Measurements from ENCODE around the gene TARP.

The TARP gene

GRCh38 chr7:38273286-38273995 lies at the start of gene TARP:
TSS of gene TARP (minus strand) at chr7:38273636.
- DNase-seq = no peak

GRCh38 chr7:38323156-38323555 lies 49.7 kb upstream of the TARP start:
- DNase-seq = no peak

DNA sequence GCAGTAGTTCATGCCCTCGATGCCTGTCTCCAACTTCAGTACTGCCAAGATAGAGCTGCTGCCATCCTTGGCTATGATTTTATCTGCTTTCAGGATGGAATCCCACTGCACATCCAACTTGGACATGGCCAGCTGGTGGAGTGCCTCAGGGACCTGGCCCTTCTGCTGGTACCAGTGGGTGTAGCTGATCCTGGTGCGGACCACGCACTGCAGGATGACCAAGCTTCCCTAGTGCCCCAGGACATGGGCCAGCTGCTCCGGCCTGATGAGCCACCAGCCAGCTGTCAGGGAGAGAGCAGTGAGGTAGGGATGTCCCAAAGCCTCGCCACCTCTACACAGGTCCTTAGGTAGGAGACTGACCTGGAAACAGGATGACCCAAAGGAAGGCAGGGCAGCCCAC lies 49.0 kb upstream of the TARP start:
- DNase-seq = no peak

GRCh38 chr7:38321967-38322366 lies 48.5 kb upstream of the TARP start:
- DNase-seq = no peak

- no peak for DNase-seq
Observed at GRCh38 chr7:38321515-38321944, 48.1 kb upstream of the TARP start.

DNA sequence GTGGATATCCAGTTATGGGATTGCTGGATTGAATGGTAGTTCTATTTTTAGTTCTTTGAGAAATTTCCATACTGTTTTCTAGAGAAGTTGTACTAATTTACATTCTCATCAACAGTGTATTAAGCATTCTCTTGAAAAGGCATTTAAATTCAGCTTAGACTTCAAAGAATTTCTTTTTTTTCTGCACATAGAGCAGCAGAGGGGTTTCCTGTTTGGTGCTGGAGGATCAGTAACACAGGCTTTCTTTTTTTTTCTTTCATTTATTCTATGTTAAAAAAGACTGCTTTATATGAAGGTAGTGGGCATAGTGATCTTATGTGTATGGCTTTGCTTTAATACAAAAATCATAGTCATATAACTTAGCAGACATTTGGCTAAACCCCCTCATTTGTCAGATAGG lies 47.6 kb upstream of the TARP start:
- no peak for DNase-seq

DNA sequence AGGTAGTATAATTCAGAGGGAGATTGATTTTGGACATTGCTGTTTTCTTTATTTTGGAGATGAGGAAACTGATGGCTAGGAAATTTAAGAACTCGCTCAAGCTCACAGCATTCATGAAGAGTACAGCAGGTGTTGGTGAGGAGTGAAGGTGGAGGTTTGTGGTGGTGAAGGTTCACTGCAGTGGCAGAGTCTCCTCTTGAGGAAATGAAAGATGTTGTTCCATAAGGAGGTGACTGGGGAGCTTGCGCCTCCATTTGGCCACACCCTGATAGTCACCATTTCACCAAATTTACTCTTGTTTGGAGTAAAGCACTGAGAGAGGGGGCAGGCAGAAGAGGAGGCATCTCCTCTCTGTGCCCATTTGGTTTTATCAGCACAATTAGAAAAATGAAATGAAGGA lies 46.4 kb upstream of the TARP start:
- no peak for DNase-seq

DNA sequence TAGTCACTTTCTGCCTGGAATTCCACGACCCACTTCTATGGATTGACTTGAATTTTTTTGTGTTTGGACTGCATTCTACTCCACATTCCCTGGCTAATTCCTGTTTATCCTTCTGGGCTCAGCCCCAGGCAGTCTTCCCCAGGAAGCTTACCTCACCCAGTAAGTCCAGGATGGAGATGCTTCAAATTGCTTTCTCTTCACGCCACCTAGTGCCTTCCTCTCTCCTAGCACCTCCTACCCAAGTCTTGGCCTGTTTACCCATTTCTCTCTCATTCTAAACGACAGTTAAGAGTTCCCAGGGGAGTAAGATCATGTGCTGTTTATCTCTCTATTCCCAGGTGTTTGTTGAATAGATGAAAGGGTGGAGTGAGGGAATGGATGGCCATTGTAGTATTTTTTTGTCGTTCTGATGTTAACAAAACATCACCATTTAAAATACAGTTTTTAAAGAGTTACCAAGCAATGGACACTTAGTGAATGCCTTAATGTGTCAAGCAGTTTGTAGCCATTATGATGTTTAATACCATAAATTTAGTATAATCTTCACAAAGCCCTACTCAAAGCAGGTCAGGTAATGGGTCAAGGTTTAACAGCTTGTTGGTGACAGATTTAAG lies 45.5 kb upstream of the TARP start:
- DNase-seq = no peak

DNA sequence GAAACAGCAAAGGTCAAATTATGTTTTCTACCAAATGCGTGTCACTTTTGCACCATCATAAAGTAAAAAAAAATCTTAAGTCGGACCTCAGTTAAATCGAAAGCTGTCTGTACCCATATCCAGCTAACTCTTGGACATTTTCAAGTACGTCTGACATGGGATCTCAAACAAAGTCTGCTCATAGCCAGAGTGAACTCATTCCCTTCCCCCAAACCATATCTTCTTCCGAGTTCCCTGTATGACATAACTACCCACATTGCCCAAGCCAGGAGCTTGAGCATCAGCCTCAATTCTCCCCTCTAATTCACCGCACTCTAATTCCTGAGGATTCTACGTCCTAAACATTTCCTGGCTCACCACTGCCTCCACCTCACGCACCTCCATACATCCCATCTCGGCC lies 44.8 kb upstream of the TARP start:
- no peak for DNase-seq

- DNase-seq = no peak
Observed at GRCh38 chr7:38317515-38317914, 44.1 kb upstream of the TARP start.

- DNase-seq = no peak
Observed at GRCh38 chr7:38316733-38317360, 43.4 kb upstream of the TARP start.

DNA sequence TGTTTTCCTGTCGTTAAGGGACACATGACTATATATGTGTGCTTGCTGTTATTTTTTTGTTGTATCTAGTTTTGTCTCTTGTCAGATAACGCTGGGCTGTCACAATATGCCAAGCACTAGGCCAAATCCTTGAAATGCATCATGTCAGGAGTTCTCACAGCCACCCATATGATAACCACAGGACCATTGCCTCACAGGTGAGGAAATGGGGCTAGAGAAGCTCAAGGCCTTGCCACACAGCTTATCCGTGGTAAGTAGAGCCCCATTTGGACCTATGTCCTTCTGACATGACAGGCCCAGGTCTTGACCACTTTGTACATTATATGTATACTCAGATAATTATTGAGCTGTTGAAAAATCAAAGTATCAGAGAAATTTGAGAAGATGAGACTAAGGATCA lies 42.0 kb upstream of the TARP start:
- DNase-seq = no peak

GRCh38 chr7:38312821-38313220 lies 39.4 kb upstream of the TARP start:
- DNase-seq = no peak

DNA sequence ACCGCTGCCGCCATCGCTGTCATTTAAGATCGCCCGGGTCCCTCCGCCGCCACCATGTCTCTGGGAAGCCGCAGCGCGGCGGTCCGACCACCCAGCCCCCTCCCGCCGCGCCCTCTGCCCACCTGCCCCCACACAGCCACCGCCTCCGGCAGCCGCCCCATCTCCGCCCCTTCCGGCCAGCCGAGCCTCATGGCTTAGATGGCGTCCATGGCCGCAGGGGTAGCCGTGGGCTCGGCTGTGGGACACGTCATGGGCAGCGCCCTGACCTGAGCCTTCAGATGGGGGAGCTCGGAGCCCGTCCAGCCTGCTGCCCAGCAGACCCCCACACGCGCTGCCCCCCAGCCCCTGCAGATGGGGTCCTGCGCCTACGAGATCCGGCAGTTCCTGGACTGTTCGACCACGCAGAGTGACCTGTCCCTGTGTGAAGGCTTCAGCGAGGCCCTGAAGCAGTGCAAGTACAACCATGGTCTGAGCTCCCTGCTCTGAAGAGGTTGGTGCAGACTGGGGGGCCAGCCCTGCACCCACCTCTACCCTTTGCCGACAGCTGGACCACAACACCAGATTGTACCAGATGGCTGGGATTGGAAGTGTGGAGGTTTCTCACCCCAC lies 38.0 kb upstream of the TARP start:
- no peak for DNase-seq

DNA sequence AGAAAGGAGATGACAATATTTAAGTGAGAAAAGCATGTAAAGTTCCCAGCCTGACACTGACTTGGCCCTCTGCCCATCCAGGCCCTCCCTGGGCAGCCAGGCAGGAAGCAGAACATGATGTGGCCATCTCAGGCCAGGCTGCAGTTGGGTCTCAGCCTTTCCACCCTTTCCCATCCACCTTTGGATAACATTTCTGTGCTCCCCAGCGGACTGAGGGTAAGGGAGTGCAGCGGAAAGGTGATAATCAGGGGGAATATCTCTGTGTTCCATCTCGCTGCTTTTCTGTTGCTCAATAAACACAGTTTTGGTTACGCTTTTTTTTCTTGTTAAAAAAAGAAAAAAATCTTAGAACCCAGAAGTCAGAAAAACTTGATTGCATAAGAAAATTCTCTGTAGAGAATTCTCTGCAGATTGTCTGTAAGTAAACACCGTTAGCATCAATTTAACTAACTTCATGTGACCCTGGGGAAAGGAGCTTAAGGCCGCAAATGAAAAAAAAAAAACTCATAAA lies 37.2 kb upstream of the TARP start:
- no peak for DNase-seq

DNA sequence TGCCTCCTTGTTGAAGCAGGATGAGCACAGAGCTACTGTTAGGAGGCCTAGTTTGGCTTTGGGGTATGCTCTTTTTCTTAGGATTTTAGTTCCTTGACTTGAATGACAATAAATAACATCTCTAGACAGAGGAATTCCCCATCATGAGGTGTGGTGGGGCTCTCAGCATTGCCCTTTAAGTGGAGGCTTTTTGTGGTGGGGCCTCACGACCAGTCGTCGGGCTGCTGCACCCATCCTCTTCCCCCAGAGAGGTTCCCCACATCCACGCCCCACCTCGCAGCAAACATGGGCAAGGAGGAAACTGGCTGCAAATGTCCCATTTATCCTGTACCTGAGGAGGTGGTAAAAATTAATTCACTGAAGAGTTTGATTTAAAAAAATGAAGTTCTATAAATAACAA lies 36.1 kb upstream of the TARP start:
- no peak for DNase-seq

DNA sequence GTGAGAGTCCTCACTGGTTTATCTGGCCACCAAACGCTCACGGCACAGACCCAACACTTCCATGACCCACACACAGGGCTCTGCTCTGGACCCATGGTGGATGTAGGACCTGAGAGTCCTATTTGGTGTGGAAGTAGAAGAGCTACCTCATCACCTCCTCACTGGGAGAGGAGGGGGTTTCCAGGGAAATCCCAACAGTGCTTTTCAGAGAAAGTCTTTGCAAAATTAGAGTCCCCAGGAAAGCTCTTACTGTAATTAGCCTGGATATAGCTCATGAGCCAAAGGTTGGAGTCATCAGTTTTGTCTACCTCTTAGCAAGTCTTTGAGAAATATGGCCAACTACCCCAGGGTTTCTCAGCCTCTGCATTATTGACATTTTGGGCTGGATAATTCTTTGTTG lies 34.7 kb upstream of the TARP start:
- no peak for DNase-seq

GRCh38 chr7:38307640-38308039 lies 34.2 kb upstream of the TARP start:
- DNase-seq = no peak

DNA sequence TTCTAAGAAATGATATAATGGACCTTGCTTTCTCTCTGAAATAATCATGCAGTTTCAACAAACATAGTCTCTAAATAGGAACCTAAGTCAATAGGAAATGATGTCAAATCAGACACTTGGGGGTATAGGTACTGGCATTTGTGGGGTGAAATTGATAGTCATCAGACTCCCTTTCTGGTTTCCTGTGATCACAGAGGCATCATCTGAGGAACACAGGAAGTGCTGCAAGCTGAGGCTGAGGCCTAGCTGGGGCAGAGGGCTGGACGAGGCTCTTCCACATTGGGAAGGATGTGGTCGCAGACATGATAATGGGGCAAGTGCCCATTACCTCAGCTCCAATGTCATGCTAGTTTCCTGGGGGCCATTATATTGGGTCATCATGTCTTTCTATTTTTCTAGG lies 33.5 kb upstream of the TARP start:
- no peak for DNase-seq

DNA sequence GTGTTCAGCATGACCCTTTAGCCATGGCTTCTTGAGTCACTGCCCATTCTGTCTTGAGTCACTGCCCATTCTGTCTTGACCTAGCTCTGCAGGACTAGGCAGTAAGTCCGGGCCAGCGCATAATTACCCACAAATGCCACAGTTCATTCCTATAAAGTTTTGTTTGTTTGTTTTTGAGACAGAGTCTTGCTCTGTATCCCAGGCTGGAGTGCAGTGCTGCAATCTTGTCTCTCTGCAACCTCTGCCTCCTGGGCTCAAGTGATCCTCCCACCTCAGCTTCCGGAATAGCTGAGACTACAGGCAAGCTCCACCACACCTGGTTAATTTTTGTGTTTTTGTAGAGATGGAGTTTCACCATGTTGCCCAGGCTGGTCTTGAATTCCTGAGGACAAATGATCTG lies 32.7 kb upstream of the TARP start:
- no peak for DNase-seq

GRCh38 chr7:38303866-38304265 lies 30.4 kb upstream of the TARP start:
- DNase-seq = no peak

DNA sequence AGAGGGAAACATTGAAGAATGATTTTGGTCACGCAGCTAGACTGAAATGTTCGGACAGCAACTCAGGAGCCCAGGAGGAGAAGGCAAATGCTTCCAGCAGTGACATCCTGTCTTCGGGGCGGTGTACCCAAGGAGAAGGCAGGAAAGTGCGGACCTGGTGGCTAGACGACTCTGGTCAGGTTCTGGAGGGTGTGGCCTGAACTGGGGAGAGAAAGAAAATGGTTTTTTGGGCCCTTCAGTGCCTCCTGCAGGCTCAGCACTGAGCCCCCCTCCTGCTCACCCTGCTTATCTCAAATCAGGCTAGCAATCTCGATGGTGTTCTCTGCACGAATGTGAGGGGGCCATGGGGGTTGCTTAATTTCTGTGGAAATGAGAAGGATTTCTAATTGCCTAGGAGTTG lies 26.7 kb upstream of the TARP start:
- no peak for DNase-seq

DNA sequence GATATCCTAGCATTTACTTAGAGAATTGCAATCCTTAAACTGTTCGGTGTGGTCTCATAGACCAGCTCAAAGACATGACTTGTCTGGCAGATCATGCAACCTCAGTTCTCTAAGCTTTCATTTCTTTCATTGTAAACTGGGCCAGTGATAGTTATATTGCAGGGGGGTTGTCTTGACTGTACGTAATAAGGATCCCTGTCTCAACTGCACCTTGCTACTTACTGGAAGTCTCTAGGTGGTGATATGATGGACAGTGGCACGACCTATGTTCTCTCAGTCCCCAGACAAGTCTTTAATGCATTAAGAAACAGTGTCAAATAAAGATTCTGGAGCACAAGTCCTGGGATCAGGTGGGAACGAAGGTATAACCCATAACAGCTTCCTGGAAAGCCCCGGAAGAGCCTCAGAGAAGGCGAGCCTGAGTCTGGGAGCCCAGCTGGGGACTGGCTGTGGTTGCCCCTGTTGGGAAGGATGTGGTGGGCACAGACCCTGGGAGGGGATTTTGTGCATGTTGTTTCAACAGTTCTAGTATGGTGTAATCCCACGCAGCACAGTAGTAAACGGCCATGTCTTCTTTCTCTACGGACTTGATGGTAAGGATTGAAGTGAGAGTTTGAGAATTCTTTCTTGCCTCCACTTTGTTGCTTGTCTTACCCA lies 26.0 kb upstream of the TARP start:
- DNase-seq = no peak
